ENCODE results near the gene GPX6. TPM values are rescaled to one million over a fixed set of nuclear protein-coding genes. Genes with fewer than 3 reads are reported as not detected.
"Not testable (repeated sequence)": the region's sequence is repeated elsewhere in the genome, so short reads cannot be mapped to it uniquely, and the experiment has no call there.

Gene GPX6
- total RNA-seq, 1 donor from 2014 or later: not detected

GRCh38 chr6:28486988-28487742, 28.4 kb downstream of the GPX6 start:
- FAIRE-seq: no peak
- DNase-seq (ENCODE audit: low spot score in 2 of 2): no peak

- FAIRE-seq: no peak
- no peak for DNase-seq (ENCODE audit: low spot score in 2 of 2)
Measured at GRCh38 chr6:28486533-28486932, 29.1 kb downstream of the GPX6 start.

DNA sequence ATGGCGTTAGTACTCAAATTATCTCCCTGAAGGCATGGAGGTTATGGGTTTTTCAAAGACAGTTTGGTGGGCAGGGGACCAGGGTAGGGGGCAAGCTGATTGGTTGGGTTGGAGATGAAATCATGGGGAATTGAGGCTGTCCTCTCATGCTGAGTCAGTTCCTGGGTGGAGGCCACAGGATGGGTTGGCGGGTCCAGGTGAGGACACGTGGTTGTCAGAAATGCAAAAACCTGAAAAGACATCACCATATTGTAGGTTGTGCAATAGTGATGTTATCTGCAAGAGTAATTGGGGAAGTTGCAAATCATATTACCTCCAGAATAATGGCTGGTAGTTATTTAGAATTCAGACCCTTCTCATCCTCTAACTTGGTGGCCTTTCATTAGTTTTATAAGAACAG, 30.1 kb downstream of the GPX6 start:
- FAIRE-seq (no peak), DNase-seq (ENCODE audit: low spot score in 2 of 2) (no peak)

DNA sequence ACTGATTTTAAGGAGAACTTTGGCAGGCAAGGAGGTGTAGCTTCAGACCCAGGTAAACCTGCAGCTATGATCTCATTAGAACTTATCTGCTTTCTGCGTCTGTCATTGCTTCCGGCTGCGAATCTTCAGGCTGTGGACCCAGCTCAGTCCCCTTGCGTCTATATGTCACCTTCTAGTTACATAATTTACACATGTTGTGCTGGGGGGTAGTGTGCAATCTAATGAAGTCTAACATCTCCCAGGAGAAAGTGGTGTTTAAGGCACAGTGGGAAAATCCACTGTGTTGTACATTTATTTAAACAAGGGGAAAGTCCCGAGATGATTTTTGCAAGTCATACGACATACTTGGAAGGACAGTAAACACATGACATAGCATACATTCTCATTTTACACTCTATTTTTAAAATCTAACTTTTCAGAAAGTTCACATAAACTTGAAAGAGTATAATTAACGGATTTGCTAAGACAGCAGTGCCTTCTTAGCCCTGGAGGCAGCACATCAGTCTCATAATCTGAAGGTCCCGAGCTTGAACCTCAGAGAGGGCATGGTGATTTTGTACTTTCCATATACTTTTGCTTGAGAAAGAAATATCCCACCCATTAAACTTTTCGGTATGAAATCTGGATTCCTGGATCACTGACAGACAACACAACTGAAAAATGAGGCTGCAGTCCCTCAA, 35.2 kb downstream of the GPX6 start:
- DNase-seq (ENCODE audit: low spot score in 2 of 2): no peak

GRCh38 chr6:28478518-28478917, 37.1 kb downstream of the GPX6 start:
- DNase-seq (ENCODE audit: low spot score in 2 of 2) (no peak), FAIRE-seq (no peak)

More for the DNA sequence above, 35.2 kb downstream of the GPX6 start:
- FAIRE-seq: no peak

DNA sequence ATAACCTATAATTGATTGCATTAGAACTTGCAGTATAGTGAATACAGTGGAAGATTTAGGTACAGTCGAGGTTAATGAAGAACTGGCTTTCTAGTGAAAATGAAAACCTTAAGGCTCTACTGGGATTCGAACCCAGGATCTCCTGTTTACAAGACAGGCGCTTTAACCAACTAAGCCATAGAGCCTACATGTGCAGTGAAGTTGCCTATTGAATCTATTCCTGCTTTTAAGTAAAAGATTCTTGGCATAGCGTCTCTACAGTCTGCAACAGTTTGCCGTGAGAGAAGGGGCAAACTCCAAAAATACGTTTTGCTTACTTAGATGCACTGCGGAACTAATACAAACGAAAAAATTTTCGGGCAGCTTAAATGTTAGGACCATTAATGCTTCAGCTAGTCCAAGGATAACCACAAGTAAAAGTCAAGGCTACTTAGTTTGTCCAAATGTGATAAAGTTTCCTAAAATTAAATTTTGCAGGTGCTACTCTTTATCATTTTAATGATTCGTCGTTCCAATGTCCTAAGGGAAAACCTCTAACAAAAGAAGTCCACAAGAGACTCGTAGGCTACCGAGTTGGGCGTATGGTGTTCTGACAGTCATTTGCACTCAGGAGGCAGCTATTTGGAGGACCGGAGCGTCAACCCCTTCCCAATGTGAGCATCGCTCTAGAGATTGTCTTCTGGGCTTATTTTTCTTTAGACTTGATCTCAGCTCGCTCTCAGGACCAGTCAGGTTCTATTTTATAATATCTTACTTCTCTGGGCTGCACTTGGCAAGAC, 41.0 kb downstream of the GPX6 start:
- DNase-seq (ENCODE audit: low spot score in 2 of 2) (peak; percentile 22 to 24), FAIRE-seq (no peak)

DNA sequence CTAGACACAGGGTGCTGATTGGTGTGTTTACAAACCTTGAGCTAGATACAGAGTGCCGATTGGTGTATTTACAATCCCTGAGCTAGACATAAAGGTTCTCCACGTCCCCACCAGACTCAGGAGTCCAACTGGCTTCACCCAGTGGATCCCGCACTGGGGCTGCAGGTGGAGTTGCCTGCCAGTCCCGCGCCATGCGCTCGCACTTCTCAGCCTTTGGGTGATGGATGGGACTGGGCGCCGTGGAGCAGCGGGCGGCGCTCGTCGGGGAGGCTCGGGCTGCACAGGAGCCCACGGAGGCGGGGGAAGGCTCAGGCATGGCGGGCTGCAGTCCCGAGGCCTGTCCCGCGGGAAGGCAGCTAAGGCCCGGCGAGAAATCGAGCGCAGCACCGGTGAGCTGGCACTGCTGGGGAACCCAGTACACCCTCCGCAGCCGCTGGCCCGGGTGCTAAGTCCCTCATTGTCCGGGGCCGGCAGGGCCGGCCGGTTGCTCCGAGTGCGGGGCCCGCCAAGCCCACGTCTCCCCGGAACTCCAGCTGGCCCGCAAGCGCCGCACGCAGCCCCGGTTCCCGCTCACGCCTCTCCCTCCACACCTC, 46.3 kb downstream of the GPX6 start:
- FAIRE-seq; DNase-seq (ENCODE audit: low spot score in 2 of 2): not testable (repeated sequence)

DNA sequence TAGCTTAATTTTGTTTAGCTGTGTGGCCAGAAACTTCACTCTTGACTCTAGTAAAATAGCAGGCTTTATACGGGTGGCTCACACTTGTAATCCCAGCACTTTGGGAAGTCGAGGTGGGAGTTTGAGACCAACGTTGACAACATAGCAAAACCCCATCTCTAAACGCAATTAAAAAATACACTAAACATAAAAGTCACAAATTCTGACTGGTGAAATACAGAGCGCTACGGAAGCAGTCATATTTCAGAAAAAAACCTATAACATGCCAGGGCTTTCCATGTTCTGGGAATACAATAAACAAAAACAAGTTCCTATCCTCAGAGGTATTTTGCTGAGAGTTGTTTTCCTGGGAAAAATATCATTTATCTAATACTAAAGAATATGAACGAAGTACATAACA, 47.5 kb downstream of the GPX6 start:
- FAIRE-seq (no peak), DNase-seq (ENCODE audit: low spot score in 2 of 2) (no peak)

DNA sequence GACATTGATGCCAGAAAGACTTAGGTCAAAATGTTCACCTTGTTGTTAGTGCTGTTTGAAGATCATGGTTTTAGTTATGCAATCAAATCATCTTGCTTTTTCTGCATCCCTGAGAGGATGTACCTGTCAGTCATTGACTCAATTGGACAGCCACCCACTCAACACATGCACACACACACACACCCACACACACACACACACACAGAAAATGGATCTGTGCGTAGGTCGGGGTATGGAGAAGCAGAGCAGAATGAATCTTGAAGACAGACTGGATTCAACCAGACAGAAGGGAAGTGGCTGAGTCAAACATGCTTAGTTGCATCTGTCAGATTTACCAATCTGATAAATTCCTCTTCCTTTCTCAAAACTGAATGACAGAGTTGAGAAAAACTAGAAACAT, 53.2 kb downstream of the GPX6 start:
- DNase-seq (ENCODE audit: low spot score in 2 of 2) (peak in 1 of 2 donors; percentile 25), FAIRE-seq (no peak)

GRCh38 chr6:28458568-28458967, 57.0 kb downstream of the GPX6 start:
- DNase-seq (ENCODE audit: low spot score in 2 of 2) (no peak), FAIRE-seq (no peak)

Other genes starting within 250 kb of the GPX6 start
- gene ZSCAN26, start 248.7 kb downstream of the GPX6 start, total RNA-seq: 36.3 TPM
- gene PGBD1, start 234.2 kb downstream of the GPX6 start, total RNA-seq: 19.2 TPM
- 13.5 TPM for gene ZSCAN31, start 179.6 kb downstream of the GPX6 start, total RNA-seq
- gene ZKSCAN3, start 165.8 kb downstream of the GPX6 start, total RNA-seq: 7.3 TPM
- 18.8 TPM for gene ZSCAN12, start 116.0 kb downstream of the GPX6 start, total RNA-seq
- 11.0 TPM for gene ZSCAN23, start 72.3 kb downstream of the GPX6 start, total RNA-seq
- not detected for gene GPX5, start 10.1 kb upstream of the GPX6 start, total RNA-seq

All from frontal cortex (tissue), 4 donors.